Iris pigment epithelial cell (primary cell): ENCODE results near the gene RILPL1.
"Not testable (repeated sequence)": the region's sequence is repeated elsewhere in the genome, so short reads cannot be mapped to it uniquely, and the experiment has no call there.

Source experiments
- DNase-seq: peaks from one replicate; pipeline ENCODE4 v3.0.0-alpha.2; 2011; ENCODE audit warnings: low read depth

RILPL1 gene

GRCh38 chr12:123529686-123530085 is 3.8 kb downstream of the RILPL1 start:
- no peak for DNase-seq

GRCh38 chr12:123528858-123529257 is 4.7 kb downstream of the RILPL1 start:
- no peak for DNase-seq

GRCh38 chr12:123526542-123527080 is 6.9 kb downstream of the RILPL1 start:
- no peak for DNase-seq

DNA sequence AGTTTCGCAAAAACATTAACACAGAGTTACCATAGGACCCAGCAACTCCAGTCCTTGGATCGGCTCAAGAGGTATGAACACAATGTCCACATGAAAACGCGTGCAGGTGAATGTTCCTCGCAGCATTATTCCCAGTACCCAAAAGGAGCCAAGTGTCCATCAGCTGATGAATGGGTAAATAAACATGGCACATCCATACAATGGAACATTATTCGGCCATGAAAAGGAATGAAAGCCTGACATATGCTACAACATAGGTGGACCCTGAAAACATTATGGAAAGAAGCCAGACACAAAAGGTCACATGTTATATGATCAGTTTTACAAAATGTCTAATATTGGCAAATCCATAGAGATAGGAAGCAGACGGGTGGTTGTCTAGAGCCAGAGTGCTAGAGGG is 9.1 kb downstream of the RILPL1 start:
- DNase-seq, result no peak

DNA sequence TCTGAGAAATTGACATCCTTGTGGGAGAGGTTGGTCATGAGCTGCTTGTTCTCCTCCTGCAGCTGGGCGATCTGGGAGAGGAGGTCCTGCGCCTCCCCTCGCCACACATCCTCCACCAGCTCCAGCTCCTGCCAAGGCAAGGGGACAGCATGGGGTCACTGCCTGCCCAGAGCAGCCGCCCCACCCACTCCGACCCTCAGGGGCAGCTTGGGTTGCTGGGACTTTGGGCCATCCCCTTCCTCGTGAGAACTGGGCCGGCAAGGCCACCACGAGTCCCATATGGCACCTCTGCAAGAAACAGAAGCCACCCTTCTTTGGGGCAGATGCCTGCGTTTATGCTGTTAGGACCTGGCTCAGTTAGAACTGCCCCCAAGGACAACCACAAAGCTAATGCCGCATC is 10.0 kb downstream of the RILPL1 start:
- no peak for DNase-seq

DNA sequence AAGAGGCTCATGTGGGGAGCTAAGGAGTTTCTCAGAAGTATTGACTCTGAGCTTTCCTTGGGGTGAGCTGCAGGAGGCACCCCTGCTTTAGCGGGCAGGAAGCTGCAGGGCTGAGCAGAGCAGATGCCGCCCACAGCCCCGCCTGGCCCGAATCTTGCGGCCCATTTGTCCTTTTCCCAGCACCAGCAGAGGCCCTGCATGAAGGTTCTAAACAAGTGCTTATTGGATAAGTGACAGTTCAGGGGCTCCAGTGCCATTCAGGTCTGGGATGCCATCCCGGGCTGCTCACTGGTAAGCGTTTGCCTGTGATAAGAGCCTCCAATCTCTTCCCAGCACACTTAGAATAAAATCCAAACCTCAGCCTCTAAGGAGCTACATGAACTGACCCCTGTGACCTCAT is 11.4 kb downstream of the RILPL1 start:
- no peak for DNase-seq

DNA sequence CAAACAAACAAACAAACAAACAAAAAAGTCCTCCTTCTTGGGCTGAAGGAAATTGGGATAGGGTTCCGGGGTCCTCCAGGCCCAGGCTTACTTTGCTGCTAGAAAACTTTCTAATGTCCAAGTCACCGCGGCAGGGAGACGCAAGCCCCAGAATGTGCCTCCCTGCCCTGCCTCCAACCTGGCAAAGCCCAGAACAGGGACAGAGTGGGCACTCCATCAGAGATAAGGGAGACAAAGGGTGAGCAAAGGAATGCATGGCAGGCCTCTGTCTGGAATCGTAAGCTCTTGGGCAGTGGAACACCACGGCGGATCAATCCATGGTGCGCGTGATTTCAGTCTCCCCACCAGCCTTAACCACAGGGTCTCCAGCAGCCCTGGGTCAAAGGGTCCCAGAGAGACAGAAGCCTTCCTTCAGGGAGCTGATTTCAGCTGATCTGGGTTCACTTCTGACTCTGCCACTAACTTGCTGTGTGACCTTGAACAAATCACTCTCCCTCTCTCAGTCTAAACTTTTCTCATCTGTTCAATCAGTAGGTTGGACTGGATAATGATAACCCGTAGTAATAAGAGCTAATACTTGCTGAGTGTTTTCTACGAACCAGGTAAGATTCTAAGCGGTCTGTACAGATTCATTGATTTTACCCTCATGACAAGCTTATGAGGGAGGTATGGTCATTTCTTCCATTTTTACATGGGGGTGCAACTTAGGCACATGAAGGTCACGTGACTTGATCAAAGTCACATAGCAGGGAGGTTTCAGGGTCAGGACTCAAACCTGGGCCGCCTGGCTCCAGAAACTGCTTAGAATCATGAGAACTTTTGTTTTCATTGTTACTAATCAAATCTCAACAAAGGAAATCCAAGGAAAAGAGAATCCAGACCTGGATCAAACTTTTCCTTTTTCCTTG is 12.7 kb downstream of the RILPL1 start:
- DNase-seq, result no peak

DNA sequence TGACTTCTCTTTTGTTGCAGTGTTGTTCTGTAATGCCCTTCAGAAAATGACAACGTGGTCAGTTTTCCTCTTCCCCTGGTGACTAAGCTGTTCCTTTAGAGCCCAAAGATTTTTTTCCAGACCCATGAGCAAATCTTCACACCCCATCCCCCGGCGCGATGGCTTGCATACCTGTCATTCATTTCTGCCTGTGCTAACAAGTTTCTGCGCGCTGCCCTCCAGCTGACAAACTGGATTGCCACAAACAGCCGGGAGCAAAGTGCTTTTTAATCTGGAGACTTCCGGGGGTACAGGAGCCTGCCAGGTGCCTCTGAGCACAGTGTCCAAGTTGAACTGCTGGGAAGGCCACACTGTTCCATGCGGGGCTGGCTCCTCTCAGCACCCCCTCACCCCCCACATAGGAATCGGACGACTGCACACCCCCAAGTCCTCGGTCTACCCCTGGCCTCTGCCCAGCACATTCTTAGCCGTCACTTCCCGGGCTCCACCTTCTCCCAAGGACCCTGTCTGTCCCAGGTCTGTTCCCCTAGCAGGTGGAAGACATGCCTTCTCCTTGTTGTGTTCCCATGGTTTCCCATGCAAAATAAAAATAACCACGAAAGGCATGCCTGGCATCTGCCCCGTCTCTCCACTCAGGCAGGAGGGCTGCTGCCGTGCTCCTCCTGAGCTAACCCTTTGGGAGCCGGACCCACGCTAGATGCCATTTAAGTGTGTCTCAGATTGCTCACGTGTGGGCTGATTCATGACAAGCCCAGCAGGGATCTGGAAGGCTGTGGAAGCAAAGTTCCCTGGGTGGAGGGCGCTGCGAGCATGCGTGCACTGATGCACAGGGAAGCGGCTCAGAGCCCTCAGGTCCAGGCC is 14.1 kb downstream of the RILPL1 start:
- DNase-seq, result peak; percentile 77

- DNase-seq, result no peak
Observed at GRCh38 chr12:123516216-123516780, 17.2 kb downstream of the RILPL1 start.

DNA sequence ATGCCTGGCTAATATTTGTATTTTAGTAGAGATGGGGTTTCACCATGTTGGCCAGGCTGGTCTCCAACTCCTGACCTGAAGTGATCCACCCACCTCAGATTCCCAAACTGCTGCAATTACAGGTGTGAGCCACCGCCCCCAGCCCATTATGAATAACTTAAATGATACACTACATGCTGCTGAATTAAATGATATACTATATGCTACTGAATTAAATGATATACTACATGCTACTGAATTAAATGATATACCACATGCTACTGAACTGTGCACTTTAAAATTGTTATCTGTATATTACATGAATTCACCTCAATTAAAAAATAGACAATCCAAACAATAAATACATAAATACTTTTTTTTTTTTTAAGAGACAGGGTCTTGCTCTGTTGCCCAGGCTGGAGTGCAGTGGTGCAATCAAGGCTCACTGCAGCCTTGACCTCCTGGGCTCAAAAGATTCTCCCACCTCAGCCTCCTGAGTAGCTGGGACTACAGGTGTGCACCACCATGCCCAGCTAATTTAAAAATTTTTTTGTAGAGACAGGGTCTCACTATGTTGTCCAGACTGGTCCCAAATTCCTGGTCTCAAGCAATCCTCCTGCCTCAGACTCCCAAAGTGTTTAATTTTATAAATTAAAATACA is 18.8 kb downstream of the RILPL1 start:
- not testable (repeated sequence) for DNase-seq

DNA sequence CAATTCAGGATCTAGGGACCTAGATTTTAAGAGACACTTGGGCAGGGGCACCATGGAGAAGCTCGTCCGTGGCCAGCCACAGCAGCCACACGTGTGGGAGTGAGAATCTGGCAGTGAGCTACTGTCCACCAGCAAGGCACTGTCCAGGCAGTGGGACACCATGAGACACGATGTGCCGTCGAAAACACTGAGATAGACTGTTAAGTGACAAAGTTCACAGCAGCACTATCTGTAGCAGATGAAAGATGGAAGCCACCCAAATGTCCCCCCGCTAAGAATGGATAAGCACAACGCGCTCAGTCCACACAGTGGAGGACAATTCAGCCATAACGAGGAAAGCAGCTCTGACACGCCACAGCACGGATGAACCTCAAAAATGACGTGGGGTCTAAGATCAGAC is 19.7 kb downstream of the RILPL1 start:
- DNase-seq, result no peak

DNA sequence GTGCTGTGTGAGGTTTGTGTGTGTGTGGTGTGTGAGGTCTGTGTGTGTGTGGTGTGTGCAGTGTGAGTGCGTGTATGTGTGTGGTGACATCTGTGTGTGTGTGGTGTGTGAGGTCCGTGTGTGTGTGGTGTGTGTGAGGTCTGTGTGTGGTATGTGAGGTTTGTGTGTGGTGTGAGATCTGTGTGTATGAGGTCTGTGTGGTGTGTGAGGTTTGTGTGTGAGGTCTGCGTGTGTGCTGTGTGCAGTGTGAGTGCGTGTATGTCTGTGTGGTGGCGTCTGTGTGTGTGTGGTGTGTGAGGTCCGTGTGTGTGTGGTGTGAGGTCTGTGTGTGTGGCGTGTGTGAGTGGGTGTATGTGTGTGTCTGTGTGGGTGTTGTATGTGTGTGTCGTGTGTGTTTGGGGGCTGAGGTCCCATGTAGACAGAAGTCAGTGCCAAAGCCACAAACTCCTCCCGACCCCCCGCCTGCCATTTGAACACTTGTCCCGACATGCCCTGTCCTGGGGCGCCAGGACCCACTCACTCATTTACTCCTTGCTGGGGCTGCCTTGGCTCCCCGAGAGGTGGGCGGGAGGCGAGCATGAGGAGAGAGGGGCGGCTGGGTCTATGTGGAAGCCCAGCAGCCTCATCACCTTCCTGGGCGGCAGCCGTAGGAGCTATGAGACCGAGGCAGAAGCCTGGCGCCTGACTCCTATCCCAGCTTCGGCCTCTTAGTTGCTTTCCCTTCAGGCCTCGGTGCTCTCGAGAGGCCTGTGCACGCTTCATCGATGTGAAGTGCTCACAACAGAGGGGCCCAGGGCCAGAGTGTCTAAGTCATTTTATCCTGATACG is 20.5 kb downstream of the RILPL1 start:
- DNase-seq, result no peak

GRCh38 chr12:123506843-123507236 is 26.7 kb downstream of the RILPL1 start:
- DNase-seq, result no peak

GRCh38 chr12:123506059-123506842 is 27.3 kb downstream of the RILPL1 start:
- no peak for DNase-seq

DNA sequence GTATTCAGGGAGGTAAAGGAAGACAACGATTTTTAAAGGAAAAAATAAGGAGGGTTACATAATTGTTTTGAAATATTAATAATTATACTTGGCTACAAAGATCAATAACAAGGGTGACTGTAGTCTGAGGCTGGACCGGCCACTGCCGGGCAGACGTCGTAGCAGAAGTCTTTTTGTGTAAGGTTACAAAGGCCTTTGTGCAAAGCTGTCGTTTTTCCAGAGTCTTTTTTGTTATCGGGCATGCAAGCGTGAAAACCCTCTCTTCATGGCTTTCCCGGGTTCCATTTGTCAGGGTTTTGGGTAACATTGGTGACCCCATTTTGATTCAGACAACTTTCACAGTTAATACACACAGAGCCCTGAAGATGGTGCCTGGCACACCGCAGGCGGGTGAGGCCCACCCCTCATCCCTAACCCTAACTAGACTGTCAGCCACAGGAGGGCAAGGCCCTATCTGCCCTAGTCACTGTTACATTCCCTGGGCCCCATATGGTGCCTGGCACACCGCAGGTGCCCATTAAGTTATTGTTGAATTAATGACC is 31.3 kb downstream of the RILPL1 start:
- no peak for DNase-seq

GRCh38 chr12:123499332-123499731 is 34.2 kb downstream of the RILPL1 start:
- no peak for DNase-seq

GRCh38 chr12:123498126-123498825 is 35.2 kb downstream of the RILPL1 start:
- no peak for DNase-seq

- DNase-seq, result no peak
Observed at GRCh38 chr12:123497065-123497464, 36.5 kb downstream of the RILPL1 start.

- no peak for DNase-seq
Observed at GRCh38 chr12:123494124-123494851, 39.2 kb downstream of the RILPL1 start.
